GM23338 (cell line): ENCODE results near the gene AEBP2. TPM values are rescaled to one million over a fixed set of nuclear protein-coding genes. Genes with fewer than 3 reads are reported as not detected.

Source experiments
- ATAC-seq: fragments of 200-7000 bp; cut with Tn5 transposase; 3 replicates; pipeline ENCODE4 v1.9.1; 2020
- DNase-seq: peaks from one replicate; pipeline ENCODE4 v3.0.0-alpha.2; 2015; ENCODE audit warnings: low spot score
- H2AFZ ChIP-seq: fragments of 200-600 bp; sonication (generic); 2 replicates; pipeline ENCODE4 v1.8.0; 2016; ENCODE audit warnings: antibody characterized with exemption, mild to moderate bottlenecking, moderate library complexity
- H3F3A ChIP-seq: fragments of 200-600 bp; sonication (generic); replicated peaks from 2 replicates; pipeline ENCODE4 v1.8.0; 2017; ENCODE audit warnings: antibody characterized with exemption, mixed run types, low read depth
- H3K27ac ChIP-seq: fragments of 200-600 bp; sonication (generic); 2 replicates; pipeline ENCODE4 v1.6.1; 2016; ENCODE audit warnings: low read depth
- H3K27me3 ChIP-seq: fragments of 200-600 bp; sonication (generic); 2 replicates; pipeline ENCODE4 v1.8.0; 2016; ENCODE audit warnings: mild to moderate bottlenecking, mixed run types, moderate library complexity; ENCODE audit not compliant: insufficient read depth
- H3K36me3 ChIP-seq: fragments of 200-600 bp; sonication (generic); 2 replicates; pipeline ENCODE4 v1.8.0; 2016; ENCODE audit warnings: mild to moderate bottlenecking; ENCODE audit not compliant: insufficient read depth
- H3K4me1 ChIP-seq: fragments of 200-600 bp; sonication (generic); 2 replicates; pipeline ENCODE4 v1.8.0; 2016; ENCODE audit warnings: mild to moderate bottlenecking, moderate library complexity; ENCODE audit not compliant: insufficient read depth
- H3K4me2 ChIP-seq: fragments of 200-600 bp; sonication (generic); 2 replicates; pipeline ENCODE4 v1.7.1; 2017; ENCODE audit warnings: mixed run types
- H3K4me3 ChIP-seq: fragments of 200-600 bp; sonication (generic); 2 replicates; pipeline ENCODE4 v1.6.1; 2016; ENCODE audit warnings: mixed run types
- H3K79me2 ChIP-seq: fragments of 200-600 bp; sonication (generic); replicated peaks from 2 replicates; pipeline ENCODE4 v1.8.0; 2017; ENCODE audit warnings: mild to moderate bottlenecking; ENCODE audit not compliant: insufficient read depth
- H3K9me2 ChIP-seq: fragments of 200-600 bp; sonication (generic); 2 replicates; pipeline ENCODE4 v1.8.0; 2017; ENCODE audit not compliant: insufficient read depth
- H4K20me1 ChIP-seq: fragments of 200-600 bp; sonication (generic); replicated peaks from 2 replicates; pipeline ENCODE4 v1.8.0; 2017; ENCODE audit warnings: mild to moderate bottlenecking; ENCODE audit not compliant: insufficient read depth
- H3K27ac Mint-ChIP-seq: 2 replicates; pipeline ENCODE4 v1.8.0; 2020; ENCODE audit warnings: inconsistent platforms, mild to moderate bottlenecking, moderate library complexity, mixed read lengths
- H3K27me3 Mint-ChIP-seq: 3 replicates; pipeline ENCODE4 v1.8.0; 2022; ENCODE audit warnings: low read depth, mild to moderate bottlenecking, moderate library complexity, mixed read lengths, inconsistent platforms; ENCODE audit not compliant: insufficient read depth, poor library complexity
- H3K36me3 Mint-ChIP-seq: 3 replicates; pipeline ENCODE4 v1.8.0; 2021; ENCODE audit warnings: low read depth, mild to moderate bottlenecking, inconsistent platforms, moderate library complexity, mixed read lengths
- H3K4me1 Mint-ChIP-seq: 3 replicates; pipeline ENCODE4 v1.8.0; 2020; ENCODE audit warnings: mild to moderate bottlenecking, inconsistent platforms, mixed read lengths
- H3K4me3 Mint-ChIP-seq: 3 replicates; pipeline ENCODE4 v1.8.0; 2021; ENCODE audit warnings: moderate library complexity, mild to moderate bottlenecking, inconsistent platforms, mixed read lengths
- H3K9me3 Mint-ChIP-seq: 3 replicates; pipeline ENCODE4 v1.8.0; 2020; ENCODE audit warnings: moderate library complexity, mild to moderate bottlenecking, inconsistent platforms, mixed read lengths
- CREB1 ChIP-seq: fragments of 250-450 bp; sonication (Bioruptor Pico); IDR thresholded peaks from 2 replicates; pipeline ENCODE4 v1.5.0; 2020; ENCODE audit warnings: low read depth, mild to moderate bottlenecking, moderate library complexity
- CTCF ChIP-seq, 2 experiments: fragments of 200-600 bp in 1 of 2; sonication (generic) in 1 of 2; conservative IDR thresholded peaks; 2 replicates each; pipeline versions ENCODE4 v1.5.1 to v1.6.1; 2016 to 2017; ENCODE audit warnings: antibody characterized with exemption in 2 of 2, low read depth in 2 of 2, mild to moderate bottlenecking in 2 of 2, moderate library complexity in 1 of 2
- EZH2 ChIP-seq: fragments of 200-600 bp; sonication (generic); IDR thresholded peaks from one replicate; pipeline ENCODE4 v1.8.0; 2017; ENCODE audit warnings: antibody characterized with exemption, mild to moderate bottlenecking, low read depth; ENCODE audit not compliant: unreplicated experiment
- EZH2phosphoT487 ChIP-seq: fragments of 200-600 bp; sonication (generic); IDR thresholded peaks from one replicate; pipeline ENCODE4 v1.8.1; 2018; ENCODE audit warnings: antibody characterized with exemption; ENCODE audit not compliant: unreplicated experiment
- JUNB ChIP-seq: IDR thresholded peaks from one replicate; pipeline ENCODE4 v1.6.1; 2016; ENCODE audit warnings: antibody characterized with exemption; ENCODE audit not compliant: unreplicated experiment
- NANOG ChIP-seq: IDR thresholded peaks from 2 replicates; pipeline ENCODE4 v1.6.1; 2016; ENCODE audit warnings: antibody characterized with exemption, borderline replicate concordance
- POLR2AphosphoS5 ChIP-seq: IDR thresholded peaks from 2 replicates; pipeline ENCODE4 v1.6.1; 2016; ENCODE audit warnings: antibody characterized with exemption, low read depth
- STAT1 ChIP-seq: IDR thresholded peaks from one replicate; pipeline ENCODE4 v1.6.1; 2016; ENCODE audit warnings: antibody characterized with exemption; ENCODE audit not compliant: unreplicated experiment
- ZNF114 ChIP-seq: fragments of 250-450 bp; sonication (Bioruptor Pico); IDR thresholded peaks from 2 replicates; pipeline ENCODE4 v1.5.0; 2020; ENCODE audit warnings: mild to moderate bottlenecking, moderate library complexity
- ZNF331 ChIP-seq: fragments of 250-450 bp; sonication (Bioruptor Pico); IDR thresholded peaks from 2 replicates; pipeline ENCODE4 v1.5.0; 2020; ENCODE audit warnings: low read depth, mild to moderate bottlenecking, moderate library complexity
- polyA plus RNA-seq: library from polyadenylated mRNA; unstranded; fragments of >200 nt; fragmentation: Nextera tagmentation; extraction: Ambion mirVana; gene quantifications from 2 replicates; pipeline ENCODE4 v1.2.1, GENCODE V29; 2016
- total RNA-seq: library from RNA; depleted of rRNA; stranded (reverse); fragments of >200 nt; shearing (Covaris generic); gene quantifications from 2 replicates; pipeline ENCODE4 v1.2.3, GENCODE V29; 2014
- TF ChIP-seq, protein P1 (sequence below): IDR thresholded peaks from 2 replicates; pipeline ENCODE4 v1.6.1; 2016; ENCODE audit warnings: antibody characterized with exemption
- TF ChIP-seq, protein P2 (sequence below): fragments of 250-450 bp; sonication (Bioruptor Pico); IDR thresholded peaks from 2 replicates; pipeline ENCODE4 v1.5.0; 2020; ENCODE audit warnings: mild to moderate bottlenecking, moderate library complexity
- TF ChIP-seq, protein P3 (sequence below): IDR thresholded peaks from one replicate; pipeline ENCODE4 v1.6.1; 2018; ENCODE audit warnings: antibody characterized with exemption; ENCODE audit not compliant: unreplicated experiment

Gene AEBP2
- total and polyA plus RNA-seq, 2 experiments from 2014 or later, result 39.3 to 48.1 TPM

DNA sequence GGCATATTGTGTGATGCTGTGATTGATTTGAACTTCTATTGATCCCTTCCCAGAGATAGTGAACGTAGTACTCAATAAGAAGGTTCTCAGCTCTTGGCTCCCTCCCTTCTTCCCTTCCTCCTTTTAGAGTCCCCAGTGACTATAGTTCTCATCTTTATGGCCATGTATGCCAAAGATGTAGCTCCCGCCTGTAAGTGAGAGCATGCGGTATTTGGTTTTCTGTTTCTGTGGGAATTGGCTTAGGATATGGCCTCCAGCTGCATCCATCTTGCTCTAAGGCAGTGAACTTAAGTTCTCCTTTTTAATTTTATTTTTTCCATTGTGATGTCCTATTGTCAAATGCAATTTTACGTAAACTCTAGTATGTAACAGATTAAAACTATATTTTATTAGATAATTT, 109.5 kb downstream of the AEBP2 start:
- H3K36me3 Mint-ChIP-seq, result no peaks in the 10 kb centered on the region
- Histone ChIP-seq H3K4me1 (0 out of 2 replicates have a peak, but pooled peaks cover 8% of the 10 kb centered on the region), H3K79me2 (no peaks in the 10 kb centered on the region), H3K36me3 (no peaks in the 10 kb centered on the region), H4K20me1 (no peaks in the 10 kb centered on the region), H3K27me3 (no peaks in the 10 kb centered on the region), H3F3A (no peaks in the 10 kb centered on the region), H3K4me2 (no peak overlapping the region), H3K4me3 (no peak overlapping the region), H2AFZ (no peak overlapping the region), H3K9me2 (no peaks in the 10 kb centered on the region), H3K27ac (no peak overlapping the region)
- H3K4me3 Mint-ChIP-seq, result no peak overlapping the region
- peaks cover 8% of the 10 kb centered on the region for H3K27me3 Mint-ChIP-seq
- DNase-seq (no peak), ATAC-seq (no peak)
- TF ChIP-seq ZNF331 (CRISPR knock-in tag) (no peak), EZH2phosphoT487 (no peak), EZH2 (no peak), JUNB (no peak), POLR2AphosphoS5 (no peak), NANOG (no peak), CREB1 (CRISPR knock-in tag) (no peak), ZNF114 (CRISPR knock-in tag) (no peak), STAT1 (no peak), CTCF (conservative IDR thresholded peaks at IDR 0.05; ENCODE audit: low read depth in 2 of 2) (no peak)
- TF ChIP-seq, protein P1, sequence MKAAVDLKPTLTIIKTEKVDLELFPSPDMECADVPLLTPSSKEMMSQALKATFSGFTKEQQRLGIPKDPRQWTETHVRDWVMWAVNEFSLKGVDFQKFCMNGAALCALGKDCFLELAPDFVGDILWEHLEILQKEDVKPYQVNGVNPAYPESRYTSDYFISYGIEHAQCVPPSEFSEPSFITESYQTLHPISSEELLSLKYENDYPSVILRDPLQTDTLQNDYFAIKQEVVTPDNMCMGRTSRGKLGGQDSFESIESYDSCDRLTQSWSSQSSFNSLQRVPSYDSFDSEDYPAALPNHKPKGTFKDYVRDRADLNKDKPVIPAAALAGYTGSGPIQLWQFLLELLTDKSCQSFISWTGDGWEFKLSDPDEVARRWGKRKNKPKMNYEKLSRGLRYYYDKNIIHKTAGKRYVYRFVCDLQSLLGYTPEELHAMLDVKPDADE, result no peak
- TF ChIP-seq, protein P2, sequence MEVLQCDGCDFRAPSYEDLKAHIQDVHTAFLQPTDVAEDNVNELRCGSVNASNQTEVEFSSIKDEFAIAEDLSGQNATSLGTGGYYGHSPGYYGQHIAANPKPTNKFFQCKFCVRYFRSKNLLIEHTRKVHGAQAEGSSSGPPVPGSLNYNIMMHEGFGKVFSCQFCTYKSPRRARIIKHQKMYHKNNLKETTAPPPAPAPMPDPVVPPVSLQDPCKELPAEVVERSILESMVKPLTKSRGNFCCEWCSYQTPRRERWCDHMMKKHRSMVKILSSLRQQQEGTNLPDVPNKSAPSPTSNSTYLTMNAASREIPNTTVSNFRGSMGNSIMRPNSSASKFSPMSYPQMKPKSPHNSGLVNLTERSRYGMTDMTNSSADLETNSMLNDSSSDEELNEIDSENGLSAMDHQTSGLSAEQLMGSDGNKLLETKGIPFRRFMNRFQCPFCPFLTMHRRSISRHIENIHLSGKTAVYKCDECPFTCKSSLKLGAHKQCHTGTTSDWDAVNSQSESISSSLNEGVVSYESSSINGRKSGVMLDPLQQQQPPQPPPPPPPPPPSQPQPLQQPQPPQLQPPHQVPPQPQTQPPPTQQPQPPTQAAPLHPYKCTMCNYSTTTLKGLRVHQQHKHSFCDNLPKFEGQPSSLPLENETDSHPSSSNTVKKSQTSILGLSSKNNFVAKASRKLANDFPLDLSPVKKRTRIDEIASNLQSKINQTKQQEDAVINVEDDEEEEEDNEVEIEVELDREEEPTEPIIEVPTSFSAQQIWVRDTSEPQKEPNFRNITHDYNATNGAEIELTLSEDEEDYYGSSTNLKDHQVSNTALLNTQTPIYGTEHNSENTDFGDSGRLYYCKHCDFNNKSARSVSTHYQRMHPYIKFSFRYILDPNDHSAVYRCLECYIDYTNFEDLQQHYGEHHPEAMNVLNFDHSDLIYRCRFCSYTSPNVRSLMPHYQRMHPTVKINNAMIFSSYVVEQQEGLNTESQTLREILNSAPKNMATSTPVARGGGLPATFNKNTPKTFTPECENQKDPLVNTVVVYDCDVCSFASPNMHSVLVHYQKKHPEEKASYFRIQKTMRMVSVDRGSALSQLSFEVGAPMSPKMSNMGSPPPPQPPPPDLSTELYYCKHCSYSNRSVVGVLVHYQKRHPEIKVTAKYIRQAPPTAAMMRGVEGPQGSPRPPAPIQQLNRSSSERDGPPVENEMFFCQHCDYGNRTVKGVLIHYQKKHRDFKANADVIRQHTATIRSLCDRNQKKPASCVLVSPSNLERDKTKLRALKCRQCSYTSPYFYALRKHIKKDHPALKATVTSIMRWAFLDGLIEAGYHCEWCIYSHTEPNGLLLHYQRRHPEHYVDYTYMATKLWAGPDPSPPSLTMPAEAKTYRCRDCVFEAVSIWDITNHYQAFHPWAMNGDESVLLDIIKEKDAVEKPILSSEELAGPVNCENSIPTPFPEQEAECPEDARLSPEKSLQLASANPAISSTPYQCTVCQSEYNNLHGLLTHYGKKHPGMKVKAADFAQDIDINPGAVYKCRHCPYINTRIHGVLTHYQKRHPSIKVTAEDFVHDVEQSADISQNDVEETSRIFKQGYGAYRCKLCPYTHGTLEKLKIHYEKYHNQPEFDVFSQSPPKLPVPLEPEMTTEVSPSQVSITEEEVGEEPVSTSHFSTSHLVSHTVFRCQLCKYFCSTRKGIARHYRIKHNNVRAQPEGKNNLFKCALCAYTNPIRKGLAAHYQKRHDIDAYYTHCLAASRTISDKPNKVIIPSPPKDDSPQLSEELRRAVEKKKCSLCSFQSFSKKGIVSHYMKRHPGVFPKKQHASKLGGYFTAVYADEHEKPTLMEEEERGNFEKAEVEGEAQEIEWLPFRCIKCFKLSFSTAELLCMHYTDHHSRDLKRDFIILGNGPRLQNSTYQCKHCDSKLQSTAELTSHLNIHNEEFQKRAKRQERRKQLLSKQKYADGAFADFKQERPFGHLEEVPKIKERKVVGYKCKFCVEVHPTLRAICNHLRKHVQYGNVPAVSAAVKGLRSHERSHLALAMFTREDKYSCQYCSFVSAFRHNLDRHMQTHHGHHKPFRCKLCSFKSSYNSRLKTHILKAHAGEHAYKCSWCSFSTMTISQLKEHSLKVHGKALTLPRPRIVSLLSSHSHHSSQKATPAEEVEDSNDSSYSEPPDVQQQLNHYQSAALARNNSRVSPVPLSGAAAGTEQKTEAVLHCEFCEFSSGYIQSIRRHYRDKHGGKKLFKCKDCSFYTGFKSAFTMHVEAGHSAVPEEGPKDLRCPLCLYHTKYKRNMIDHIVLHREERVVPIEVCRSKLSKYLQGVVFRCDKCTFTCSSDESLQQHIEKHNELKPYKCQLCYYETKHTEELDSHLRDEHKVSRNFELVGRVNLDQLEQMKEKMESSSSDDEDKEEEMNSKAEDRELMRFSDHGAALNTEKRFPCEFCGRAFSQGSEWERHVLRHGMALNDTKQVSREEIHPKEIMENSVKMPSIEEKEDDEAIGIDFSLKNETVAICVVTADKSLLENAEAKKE (CRISPR knock-in tag), result no peak
- TF ChIP-seq, protein P3, sequence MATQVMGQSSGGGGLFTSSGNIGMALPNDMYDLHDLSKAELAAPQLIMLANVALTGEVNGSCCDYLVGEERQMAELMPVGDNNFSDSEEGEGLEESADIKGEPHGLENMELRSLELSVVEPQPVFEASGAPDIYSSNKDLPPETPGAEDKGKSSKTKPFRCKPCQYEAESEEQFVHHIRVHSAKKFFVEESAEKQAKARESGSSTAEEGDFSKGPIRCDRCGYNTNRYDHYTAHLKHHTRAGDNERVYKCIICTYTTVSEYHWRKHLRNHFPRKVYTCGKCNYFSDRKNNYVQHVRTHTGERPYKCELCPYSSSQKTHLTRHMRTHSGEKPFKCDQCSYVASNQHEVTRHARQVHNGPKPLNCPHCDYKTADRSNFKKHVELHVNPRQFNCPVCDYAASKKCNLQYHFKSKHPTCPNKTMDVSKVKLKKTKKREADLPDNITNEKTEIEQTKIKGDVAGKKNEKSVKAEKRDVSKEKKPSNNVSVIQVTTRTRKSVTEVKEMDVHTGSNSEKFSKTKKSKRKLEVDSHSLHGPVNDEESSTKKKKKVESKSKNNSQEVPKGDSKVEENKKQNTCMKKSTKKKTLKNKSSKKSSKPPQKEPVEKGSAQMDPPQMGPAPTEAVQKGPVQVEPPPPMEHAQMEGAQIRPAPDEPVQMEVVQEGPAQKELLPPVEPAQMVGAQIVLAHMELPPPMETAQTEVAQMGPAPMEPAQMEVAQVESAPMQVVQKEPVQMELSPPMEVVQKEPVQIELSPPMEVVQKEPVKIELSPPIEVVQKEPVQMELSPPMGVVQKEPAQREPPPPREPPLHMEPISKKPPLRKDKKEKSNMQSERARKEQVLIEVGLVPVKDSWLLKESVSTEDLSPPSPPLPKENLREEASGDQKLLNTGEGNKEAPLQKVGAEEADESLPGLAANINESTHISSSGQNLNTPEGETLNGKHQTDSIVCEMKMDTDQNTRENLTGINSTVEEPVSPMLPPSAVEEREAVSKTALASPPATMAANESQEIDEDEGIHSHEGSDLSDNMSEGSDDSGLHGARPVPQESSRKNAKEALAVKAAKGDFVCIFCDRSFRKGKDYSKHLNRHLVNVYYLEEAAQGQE, result no peak
- no peak overlapping the region for H3K27ac Mint-ChIP-seq
- no peaks in the 10 kb centered on the region for H3K9me3 Mint-ChIP-seq
- H3K4me1 Mint-ChIP-seq, result peaks cover 16% of the 10 kb centered on the region
